ENCODE results near the gene LRP1.

LRP1 gene

DNA sequence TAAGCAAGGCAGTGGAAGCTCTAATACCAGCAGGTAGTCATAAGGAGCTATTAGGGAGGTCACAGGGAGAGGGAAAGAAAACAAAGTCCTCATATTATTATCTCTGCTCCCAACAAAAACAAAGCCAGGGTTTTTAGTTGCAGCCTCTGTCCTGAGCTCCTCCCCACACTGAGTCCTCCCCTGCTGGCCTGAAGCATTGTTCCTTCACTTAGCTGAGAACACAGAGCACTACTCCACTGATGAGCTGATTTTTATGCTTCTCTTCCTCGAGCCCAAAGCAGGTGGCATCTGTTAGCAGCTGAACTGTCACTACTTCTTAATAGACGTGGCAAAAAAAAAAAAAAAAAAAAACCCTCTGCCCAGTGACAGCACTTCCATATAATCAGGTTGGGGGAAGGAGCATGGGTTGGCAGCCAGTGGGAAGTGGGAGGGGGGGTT, 133.2 kb downstream of the LRP1 start:
- H3K36me3 ChIP-seq (ENCODE audit: insufficient read depth, low read length): peaks cover 27% of the 10 kb centered on the region; the same call in 1 of the 2 replicates
- no peaks in the 10 kb centered on the region for H3K27me3 ChIP-seq (ENCODE audit: insufficient read depth, low read length, poor library complexity, severe bottlenecking)
- H3K4me1 ChIP-seq (ENCODE audit: insufficient read depth, low read length, poor library complexity, severe bottlenecking): no peaks in the 10 kb centered on the region
- H3K9me2 ChIP-seq (replicated peaks; ENCODE audit: low read depth, low read length): no peaks in the 10 kb centered on the region
- H2AFZ ChIP-seq (ENCODE audit: low read length): no peak overlapping the region
- H3K4me2 ChIP-seq (ENCODE audit: low read depth, low read length, poor library complexity, severe bottlenecking): no peak overlapping the region
- H3K9ac ChIP-seq (ENCODE audit: low read depth, low read length, poor library complexity, severe bottlenecking): no peak overlapping the region
- no peak overlapping the region for H3K4me3 ChIP-seq (ENCODE audit: low read length, poor library complexity, severe bottlenecking)
- H4K20me1 ChIP-seq (ENCODE audit: insufficient read depth, low read length, poor library complexity, severe bottlenecking): no peaks in the 10 kb centered on the region
- H3F3A ChIP-seq (ENCODE audit: low read depth): no peaks in the 10 kb centered on the region
- TF ChIP-seq CTCF (conservative IDR thresholded peaks at IDR 0.05; ENCODE audit: low read length) (no peak), EZH2phosphoT487 (IDR thresholded peaks at IDR 0.05; ENCODE audit: borderline replicate concordance) (no peak)
- H3K79me2 ChIP-seq (ENCODE audit: insufficient read depth, low read length): no peaks in the 10 kb centered on the region
- no peaks in the 10 kb centered on the region for H3K9me3 ChIP-seq (ENCODE audit: insufficient read depth, low read depth, low read length)

DNA sequence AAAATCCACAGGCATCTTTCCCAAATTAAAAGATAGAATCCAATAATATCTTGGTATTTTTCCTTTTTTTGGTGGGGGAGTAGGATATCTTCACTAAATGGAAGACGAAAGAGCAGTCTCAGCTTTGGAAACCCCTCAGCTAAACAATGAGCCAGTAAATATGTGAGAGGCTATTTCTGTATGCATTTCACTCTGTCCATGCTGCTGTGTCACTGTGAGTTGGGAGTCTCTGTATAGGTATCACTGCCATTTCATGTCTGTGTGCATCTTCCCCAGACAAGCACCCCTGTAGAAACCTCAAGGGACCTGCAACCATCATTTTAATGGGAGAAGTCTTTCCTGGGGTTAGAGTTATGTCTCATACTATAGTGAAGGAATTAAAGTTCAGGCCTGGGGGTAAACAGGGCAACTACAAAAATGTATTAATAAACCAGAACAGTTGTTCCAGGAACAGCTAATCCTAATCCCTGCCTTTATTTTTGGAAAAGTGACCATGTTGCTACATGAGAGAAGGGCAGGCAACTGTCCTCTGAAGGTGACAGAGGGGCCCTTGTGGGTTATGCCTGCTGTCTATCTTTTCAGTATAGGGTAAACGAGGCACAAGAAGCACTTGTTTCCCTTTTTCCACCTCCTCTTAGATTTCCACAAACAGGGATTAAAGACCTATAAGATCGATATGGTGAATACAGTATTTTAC, 134.0 kb downstream of the LRP1 start:
- Histone ChIP-seq H3K9ac (ENCODE audit: low read depth, low read length, poor library complexity, severe bottlenecking) (no peak overlapping the region), H3F3A (ENCODE audit: low read depth) (no peaks in the 10 kb centered on the region), H2AFZ (ENCODE audit: low read length) (no peak overlapping the region), H3K36me3 (ENCODE audit: insufficient read depth, low read length) (peaks cover 26% of the 10 kb centered on the region; the same call in 1 of the 2 replicates), H3K4me1 (ENCODE audit: insufficient read depth, low read length, poor library complexity, severe bottlenecking) (no peaks in the 10 kb centered on the region), H3K9me2 (replicated peaks; ENCODE audit: low read depth, low read length) (no peaks in the 10 kb centered on the region), H3K9me3 (ENCODE audit: insufficient read depth, low read depth, low read length) (no peaks in the 10 kb centered on the region), H3K79me2 (ENCODE audit: insufficient read depth, low read length) (no peaks in the 10 kb centered on the region), H3K4me2 (ENCODE audit: low read depth, low read length, poor library complexity, severe bottlenecking) (no peak overlapping the region), H3K27me3 (ENCODE audit: insufficient read depth, low read length, poor library complexity, severe bottlenecking) (no peaks in the 10 kb centered on the region), H3K4me3 (ENCODE audit: low read length, poor library complexity, severe bottlenecking) (no peak overlapping the region), H4K20me1 (ENCODE audit: insufficient read depth, low read length, poor library complexity, severe bottlenecking) (no peaks in the 10 kb centered on the region)
- TF ChIP-seq CTCF (conservative IDR thresholded peaks at IDR 0.05; ENCODE audit: low read length): no peak
- no peak for TF ChIP-seq EZH2phosphoT487 (IDR thresholded peaks at IDR 0.05; ENCODE audit: borderline replicate concordance)

All from Loucy (cell line).